GM20000 (cell line): ENCODE data around the gene TES.

Source experiments
- DNase-seq: peaks from one replicate; pipeline ENCODE4 v3.0.0; 2012; ENCODE audit warnings: low spot score
- TF ChIP-seq, protein P1 (sequence below): IDR thresholded peaks from 2 replicates; pipeline ENCODE4 v1.5.1; 2012; ENCODE audit warnings: mild to moderate bottlenecking, control low read depth; ENCODE audit errors: extremely low read depth, missing control alignments

TES gene

DNA sequence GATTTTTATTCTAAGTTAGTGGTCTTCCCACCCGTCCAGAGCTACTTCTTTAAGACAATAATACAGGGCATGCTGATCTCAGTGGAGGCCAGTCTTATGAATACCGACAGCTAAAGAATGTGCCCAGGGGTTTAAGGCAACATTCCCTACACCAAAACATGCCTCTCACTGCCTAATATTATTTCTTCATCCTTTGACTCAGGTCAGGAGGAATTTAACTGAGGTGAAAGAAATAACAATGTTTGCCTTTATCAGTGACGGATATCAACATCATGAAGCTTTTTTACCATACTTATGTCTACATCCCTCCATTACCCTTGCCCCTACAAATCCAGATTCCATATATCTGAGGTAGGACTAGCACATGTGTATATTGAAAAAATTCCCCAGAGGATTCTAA is 33.3 kb upstream of the TES start:
- no peak for DNase-seq
- TF ChIP-seq, protein P1, sequence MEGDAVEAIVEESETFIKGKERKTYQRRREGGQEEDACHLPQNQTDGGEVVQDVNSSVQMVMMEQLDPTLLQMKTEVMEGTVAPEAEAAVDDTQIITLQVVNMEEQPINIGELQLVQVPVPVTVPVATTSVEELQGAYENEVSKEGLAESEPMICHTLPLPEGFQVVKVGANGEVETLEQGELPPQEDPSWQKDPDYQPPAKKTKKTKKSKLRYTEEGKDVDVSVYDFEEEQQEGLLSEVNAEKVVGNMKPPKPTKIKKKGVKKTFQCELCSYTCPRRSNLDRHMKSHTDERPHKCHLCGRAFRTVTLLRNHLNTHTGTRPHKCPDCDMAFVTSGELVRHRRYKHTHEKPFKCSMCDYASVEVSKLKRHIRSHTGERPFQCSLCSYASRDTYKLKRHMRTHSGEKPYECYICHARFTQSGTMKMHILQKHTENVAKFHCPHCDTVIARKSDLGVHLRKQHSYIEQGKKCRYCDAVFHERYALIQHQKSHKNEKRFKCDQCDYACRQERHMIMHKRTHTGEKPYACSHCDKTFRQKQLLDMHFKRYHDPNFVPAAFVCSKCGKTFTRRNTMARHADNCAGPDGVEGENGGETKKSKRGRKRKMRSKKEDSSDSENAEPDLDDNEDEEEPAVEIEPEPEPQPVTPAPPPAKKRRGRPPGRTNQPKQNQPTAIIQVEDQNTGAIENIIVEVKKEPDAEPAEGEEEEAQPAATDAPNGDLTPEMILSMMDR: no peak

DNA sequence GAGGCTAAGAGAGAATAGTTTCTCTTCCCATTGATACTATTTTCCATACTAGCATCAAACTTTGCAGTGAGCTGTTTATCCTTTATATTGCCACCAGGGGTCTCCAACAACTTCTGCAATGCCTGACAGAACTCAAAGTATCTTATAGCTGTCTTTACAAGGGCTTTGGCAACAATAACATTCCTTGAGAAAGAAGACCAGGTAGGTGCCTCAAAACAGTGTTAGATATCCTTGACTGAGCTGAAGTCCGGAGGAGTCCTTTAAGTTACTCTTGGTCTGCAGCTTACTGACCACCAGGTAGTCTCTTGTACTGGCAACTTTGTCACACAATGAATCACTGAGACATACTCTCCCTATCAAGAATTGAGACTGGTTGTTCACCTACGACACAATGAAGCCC is 30.0 kb upstream of the TES start:
- TF ChIP-seq, protein P1: peak; percentile 26
- peak; percentile 76 for DNase-seq

DNA sequence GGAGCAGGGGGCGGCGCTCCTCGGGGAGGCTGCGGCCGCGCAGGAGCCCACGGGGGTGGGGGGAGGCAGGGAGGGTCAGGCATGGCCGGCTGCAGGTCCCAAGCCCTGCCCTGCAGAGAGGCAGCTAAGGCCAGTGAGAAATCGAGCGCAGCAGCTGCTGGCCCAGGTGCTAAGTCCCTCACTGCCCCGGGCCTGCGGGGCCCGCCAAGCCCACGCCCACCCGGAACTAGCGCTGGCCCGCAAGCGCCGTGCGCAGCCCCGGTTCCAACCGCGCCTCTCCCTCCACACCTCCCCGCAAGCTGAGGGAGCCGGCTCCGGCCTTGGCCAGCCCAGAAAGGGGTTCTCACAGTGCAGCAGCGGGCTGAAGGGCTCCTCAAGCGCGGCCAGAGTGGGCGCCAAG is 28.3 kb upstream of the TES start:
- DNase-seq: no peak
- TF ChIP-seq, protein P1: no peak

DNA sequence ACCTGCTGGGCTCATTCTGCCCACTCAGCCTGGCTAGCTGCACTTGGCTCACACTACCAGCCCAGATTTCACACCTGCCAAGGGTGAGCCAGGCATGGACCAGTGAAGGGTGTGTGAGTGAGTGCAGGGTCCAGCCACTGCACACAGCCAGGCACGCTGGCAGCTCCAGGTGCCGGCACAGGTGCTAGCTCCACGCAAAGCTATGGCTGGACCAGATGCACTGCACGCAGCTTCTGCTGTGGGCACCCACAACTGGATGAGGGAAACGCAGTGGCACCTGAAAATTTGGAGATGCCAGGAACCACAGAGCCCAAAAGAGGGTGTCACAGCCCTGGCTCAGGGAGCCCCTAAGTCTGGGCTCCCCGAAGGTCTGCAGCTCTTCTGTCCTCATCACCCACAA is 24.9 kb upstream of the TES start:
- TF ChIP-seq, protein P1: no peak

DNA sequence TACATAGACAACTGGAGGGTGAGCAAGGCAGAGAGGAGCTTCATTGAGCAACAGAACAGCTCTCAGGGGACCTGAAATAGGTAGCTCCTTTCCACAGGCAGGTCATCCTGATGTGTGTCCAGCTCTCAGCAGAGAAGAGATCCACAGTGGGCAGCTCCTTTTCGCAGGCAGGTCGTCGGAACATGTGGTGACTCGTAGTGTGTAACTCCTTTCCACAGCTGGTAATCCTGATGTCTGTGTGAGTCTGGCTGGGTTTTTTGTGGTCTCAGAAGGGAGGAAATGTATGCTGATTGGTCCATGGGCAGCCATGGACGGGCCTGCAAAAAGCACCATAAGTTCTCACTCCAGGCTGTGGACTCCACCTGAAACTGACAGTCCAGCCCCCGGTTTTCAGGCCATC is 24.4 kb upstream of the TES start:
- DNase-seq: no peak
- TF ChIP-seq, protein P1: no peak

More for the DNA sequence above, 24.9 kb upstream of the TES start:
- DNase-seq: no peak

DNA sequence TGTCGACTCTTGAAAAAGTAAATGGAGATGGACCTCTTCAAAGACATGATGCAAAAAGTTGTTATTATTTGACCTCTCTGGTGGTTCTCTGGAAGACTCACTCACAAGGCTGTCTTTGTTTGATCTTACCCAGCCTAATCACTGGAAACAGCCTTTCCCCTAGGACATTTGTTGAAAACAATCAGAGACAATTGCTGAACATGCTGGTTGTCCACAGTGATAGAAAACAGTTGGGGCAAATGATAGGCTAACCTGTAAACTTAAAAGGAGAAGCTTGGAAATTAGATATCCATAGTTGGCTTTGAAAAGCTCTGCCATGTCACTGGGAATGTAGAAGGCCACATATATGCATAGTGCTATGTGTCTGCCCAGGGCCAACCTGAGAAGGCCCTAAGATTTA is 22.9 kb upstream of the TES start:
- no peak for DNase-seq
- TF ChIP-seq, protein P1: no peak

DNA sequence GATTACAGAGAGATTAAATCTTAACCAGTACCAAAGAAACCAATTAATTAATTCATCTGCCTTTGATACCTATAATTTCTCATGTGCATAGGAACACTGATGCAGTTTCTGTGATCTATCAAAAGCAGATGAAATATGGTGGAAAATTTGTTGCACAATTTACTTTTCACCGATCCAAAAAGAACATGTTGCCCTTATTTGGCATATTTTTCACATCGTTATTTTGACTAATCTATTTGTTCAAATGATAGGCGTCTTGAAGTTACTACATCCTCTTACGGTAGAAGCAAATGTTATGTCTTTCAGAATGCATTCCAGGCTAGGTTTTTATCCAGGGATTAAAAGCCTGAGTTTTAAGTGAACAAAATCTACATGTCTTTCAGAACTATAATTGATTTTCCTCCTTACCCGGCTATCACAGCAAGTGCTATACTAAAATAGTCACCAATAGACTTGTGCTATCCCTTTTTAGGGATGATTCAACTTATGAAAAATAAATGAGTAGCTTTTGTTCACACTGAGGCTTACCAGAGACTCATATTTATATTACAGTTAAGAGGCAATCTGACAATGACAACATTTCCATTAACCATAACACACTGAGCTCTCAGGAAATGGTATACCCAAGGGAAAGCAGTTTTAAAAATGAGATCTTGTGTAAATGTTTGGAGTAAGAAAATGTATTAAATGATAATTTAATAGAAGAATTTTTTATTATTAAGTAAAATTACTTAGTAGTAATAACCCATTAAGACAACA is 16.8 kb upstream of the TES start:
- DNase-seq: no peak

More for the DNA sequence above, 16.8 kb upstream of the TES start:
- TF ChIP-seq, protein P1: no peak
